ENCODE measurements around the gene IPP.
"Not testable (repeated sequence)": the region's sequence is repeated elsewhere in the genome, so short reads cannot be mapped to it uniquely, and the experiment has no call there.

Gene IPP

GRCh38 chr1:45679123-45679522 is 71.3 kb downstream of the IPP start:
- DNase-seq, result no peak

DNA sequence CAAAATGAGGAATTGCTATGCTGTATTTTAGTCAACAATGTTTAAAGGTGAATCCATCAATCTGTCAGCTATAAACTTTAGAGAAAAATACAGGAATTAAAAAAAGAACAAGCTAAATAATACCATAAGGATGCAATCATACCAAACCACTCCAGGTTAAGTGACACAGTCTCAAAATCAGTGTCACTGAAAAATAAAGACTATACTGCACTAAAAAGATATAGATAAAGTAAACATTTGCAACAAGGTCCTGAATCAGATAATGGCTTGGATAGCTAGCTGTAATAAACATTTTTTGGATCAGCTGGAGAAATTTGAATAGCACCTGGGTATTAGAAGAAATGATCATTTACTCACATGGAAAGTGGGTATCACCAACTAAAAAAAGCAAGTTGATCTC is 72.0 kb downstream of the IPP start:
- DNase-seq, result no peak

DNA sequence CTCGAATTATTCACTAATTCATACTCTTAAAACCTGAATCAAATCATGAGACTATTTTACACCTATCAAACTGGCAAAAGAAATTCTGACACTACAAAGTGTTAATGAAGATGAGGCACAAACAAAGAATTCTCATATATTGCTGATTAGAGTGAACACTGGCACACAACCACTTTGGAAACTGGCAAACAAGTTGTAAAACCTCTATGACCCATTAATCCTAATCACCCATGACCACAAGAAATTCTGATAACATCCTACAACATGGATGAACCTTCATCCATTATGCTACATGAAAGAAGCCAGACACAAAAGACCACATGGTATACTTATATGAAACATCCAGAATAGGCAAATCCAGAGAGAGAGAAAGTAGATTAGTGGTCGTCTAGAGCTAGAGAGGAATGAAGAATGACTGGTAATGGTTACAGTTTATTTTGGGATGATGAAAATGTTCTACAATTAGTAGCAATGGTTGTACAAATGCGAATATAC is 72.7 kb downstream of the IPP start:
- no peak for DNase-seq

GRCh38 chr1:45676553-45676952 is 73.9 kb downstream of the IPP start:
- DNase-seq, result not testable (repeated sequence)

DNA sequence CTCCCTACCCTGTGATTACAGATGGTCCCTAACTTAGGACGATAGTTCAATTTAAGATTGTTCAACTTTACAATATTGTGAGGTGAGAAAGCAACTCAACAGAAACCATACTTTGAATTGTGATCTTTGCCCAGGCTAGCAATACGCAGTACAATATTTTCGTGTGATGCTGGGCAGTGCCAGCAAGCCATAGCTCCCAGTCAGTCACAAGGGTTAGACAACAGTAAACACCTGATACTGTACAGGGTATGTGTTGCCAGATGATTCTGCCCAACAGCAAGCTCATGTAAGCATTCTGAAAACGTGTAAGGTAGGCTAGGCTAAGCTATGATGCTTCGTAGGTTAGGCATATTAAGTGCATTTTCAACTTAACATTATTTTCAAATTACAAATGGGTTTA is 76.0 kb downstream of the IPP start:
- no peak for DNase-seq

- no peak for DNase-seq
Measured at GRCh38 chr1:45673956-45674355, 76.5 kb downstream of the IPP start.

DNA sequence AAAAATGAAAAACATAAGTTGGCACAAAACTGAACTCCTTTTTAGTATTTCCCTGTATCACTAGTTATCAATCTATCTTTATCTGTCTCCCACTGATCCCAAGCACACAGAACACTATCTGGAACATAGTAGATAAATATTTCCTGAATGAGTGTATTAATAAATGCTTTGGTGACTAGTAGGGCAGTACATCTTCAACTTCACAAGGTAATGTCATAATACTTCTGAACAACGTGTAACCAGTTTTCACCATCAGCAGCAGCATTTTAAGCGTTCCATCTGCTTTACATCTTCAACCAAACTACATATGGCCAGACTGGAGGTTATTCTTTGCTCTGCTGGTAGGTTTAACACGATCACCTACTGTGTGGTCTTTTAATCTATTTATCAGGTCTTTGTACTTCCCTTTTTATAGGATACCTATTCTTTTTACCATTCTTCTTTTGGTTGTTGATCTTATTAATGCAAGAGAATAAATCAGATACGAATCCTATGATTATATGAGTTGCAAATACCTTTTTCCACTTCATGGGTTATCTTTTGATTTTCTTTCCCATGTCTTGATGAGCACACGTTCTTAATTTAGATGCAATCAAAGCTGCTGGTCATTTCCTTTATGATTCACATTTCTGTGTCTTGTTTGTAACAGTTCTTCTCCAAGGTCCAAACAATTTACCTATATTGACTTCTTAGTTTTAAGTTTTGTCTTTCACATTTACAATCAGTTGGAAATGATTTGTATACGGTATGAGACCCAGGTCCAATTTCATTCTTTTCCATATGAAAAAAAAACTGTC is 80.4 kb downstream of the IPP start:
- no peak for DNase-seq

GRCh38 chr1:45669379-45669778 is 81.1 kb downstream of the IPP start:
- DNase-seq, result no peak

DNA sequence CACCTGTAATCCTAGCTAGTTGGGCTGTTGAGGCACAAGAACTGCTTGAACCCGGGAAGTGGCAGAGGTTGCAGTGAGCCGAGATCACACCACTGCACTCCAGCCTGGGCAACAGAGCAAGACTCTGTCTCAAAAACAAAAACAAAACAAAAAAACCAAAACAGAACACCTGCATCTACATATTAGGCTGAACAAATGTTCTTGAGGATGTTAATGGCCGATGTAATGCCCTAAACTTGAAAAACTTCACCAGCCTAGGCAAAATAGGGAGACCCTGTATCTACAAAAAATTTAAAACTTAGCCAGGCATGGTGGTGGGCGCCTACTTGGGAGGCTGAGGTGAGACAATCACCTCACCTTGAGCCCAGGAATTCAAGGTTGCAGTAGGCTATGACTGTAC is 81.9 kb downstream of the IPP start:
- DNase-seq, result no peak

- DNase-seq, result no peak
Measured at GRCh38 chr1:45667321-45668111, 82.9 kb downstream of the IPP start.

- DNase-seq, result no peak
Measured at GRCh38 chr1:45666836-45667235, 83.6 kb downstream of the IPP start.

DNA sequence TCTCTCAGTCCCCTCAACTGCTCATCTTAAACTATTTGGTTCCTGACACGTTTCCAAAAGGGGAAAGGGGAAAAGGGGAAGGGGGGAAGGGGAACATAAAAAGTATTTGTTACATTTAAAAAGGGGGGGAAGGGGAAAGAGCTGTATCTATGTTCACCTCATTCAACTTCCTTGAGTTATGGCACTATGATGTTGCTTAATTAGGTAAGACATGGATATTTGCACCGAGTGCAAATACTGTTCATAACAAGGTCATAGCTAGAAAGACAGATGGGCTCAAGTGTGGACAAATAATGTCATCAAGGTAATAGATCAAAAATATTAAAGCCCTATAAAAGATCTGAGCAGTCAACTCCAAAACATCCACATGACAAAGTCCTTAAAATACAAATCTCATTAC is 90.1 kb downstream of the IPP start:
- no peak for DNase-seq

DNA sequence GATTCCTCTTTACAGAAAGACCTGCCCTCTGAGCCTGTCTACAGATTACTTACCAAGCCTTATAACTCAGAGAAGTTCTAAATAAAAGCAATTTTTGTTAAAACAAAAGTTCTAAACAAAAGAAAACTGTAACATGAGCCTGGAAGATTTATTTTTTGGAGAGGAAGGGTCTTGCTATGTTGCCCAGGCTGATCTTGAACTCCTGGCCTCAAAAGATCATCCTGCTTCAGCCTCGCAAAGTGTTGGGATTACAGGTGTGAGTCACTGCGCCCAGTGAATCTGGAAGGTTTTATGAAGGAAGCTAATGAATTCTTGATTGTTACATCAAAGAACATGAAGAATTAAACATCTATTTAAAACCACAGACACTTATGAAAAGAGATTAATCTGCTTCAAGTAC is 91.2 kb downstream of the IPP start:
- DNase-seq, result no peak

DNA sequence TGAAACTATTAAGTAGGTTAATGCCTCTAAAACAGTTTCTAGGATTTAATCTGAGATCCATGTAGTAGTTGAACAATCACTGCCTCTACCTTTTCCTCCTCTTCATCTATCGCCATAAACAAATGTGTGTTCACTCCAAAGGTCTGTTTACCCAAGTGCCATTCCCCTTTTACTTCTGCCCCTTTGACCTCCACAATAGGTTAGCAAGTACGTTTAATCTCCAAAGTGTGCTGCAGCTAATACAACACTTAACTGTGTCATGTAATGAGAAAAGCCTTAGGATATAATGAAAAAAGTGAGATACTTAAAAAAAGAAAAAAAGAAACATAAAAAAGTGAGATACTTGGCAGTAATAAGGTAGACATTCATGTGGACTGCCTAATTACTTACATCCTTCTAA is 92.3 kb downstream of the IPP start:
- no peak for DNase-seq

DNA sequence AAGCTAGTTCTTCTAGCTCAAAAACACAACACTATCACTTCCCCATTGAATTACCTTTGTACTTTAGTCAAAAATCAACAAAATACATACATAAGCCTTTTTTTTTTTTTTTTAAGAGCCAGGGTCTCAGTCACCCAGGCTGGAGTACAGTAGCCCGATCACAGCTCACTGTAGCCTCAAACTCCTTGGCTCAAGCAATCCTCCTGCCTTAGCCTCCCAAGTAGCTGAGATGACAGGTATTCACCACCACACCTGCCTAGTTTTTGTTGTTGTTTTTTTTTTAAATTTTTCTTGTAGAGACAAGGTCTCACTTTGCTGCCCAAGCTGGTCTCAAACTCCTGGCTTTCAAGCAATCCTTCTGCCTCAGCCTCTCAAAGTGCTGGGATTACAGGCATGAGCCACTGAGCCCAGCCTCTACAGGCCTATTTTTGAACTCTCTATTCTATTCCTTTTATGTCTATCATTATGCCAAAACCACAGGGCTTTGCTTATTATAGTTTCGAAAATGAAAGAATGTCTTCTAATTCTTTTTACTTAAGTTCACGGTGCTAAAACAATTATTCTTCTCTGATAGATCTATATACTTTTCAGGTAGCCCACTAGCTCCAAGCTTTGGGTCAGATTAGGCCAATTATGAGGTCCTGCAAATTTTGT is 93.8 kb downstream of the IPP start:
- no peak for DNase-seq

DNA sequence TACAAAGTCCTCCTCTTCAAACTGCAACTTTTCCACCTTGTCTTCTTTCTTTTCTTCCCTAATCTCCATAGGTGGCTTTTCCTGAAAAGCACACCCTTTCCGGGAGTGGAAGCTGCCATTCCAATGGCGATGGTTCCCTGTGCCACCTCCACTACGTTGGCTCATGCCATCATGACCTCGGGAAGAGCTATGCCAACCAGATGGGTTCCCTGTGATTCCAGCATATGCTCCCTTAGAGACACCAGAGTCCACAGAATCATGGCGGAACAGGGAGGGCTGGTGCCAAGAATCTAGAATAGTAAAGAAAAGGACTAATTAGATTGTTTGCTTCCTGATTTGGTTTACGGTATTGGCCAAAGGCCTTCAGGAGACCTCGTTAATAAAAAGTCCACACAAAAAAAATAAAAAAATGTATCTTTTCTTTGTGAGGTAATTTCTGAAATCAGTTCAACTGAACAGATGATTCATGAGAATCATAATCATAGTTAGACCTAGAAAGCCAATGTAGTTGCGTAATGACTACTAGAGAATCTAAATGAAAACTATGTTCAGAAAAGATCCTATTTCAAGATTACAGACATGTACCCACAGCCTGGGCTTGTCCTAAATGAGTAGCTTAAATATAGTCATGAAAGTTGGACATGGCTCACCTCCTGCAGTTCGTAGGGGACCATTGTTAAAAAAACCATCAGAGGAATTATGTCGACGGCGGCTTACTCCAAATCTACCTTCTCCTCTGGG is 95.7 kb downstream of the IPP start:
- no peak for DNase-seq
